HCT116 (cell line): ENCODE measurements around the gene DNASE1L1. TPM values are rescaled to one million over a fixed set of nuclear protein-coding genes. Genes with fewer than 3 reads are reported as not detected.

Experiments
- ATAC-seq: fragments of 200-7000 bp; cut with Tn5 transposase; 2 replicates; pipeline ENCODE4 v1.9.1; 2020; ENCODE audit warnings: mild to moderate bottlenecking, moderate library complexity
- BruUV-seq: library from RNA; stranded (reverse); fragments of 400-500 nt; replicated peaks from 2 replicates; lab custom pipeline; 2021; lab: Mats Ljungman, UMichigan
- CTCF ChIA-PET: fragments of 300-600 bp; sonication (Branson Sonifier 250); formaldehyde crosslinking; loops from one replicate; lab custom pipeline; 2021; ENCODE audit warnings: antibody characterized with exemption; lab: Charles Lee
- POLR2A ChIA-PET: fragments of 300-600, 350-600 bp; sonication (Branson Sonifier 250); formaldehyde crosslinking; loops from one replicate; lab custom pipeline; 2021; ENCODE audit warnings: antibody characterized with exemption; lab: Charles Lee
- RAD21 ChIA-PET, 2 experiments: fragments of 300-600 bp; sonication (Branson Sonifier 250); formaldehyde crosslinking; loops; one replicate each; lab custom pipeline; 2023; ENCODE audit warnings: low total read pairs in 2 of 2; ENCODE audit not compliant: uncharacterized antibody in 2 of 2, unreplicated experiment in 2 of 2, low non-redundant PET in 1 of 2; lab: Charles Lee
- DNase-seq: peaks from one replicate; pipeline ENCODE4 v3.0.0-alpha.2; 2010; ENCODE audit warnings: low read depth, low spot score
- H2AFZ ChIP-seq: fragments of 200-600 bp; shearing (Covaris generic), sonication (generic); 2 replicates; pipeline ENCODE4 v1.6.1; 2017; ENCODE audit warnings: low read depth, mixed run types, mixed read lengths, antibody characterized with exemption, low read length; ENCODE audit not compliant: poor library complexity, severe bottlenecking
- H3K27ac ChIP-seq: 2 replicates; pipeline ENCODE4 v1.5.1; 2012; ENCODE audit warnings: low read depth, low read length
- H3K27me3 ChIP-seq: fragments of 200-600 bp; sonication (generic); 2 replicates; pipeline ENCODE4 v1.6.1; 2016; ENCODE audit warnings: mixed run types, low read length, mixed read lengths; ENCODE audit not compliant: insufficient read depth
- H3K36me3 ChIP-seq, 2 experiments: fragments of 200-500 bp in 1 of 2; fragments of 200-600 bp in 1 of 2; sonication (Bioruptor generic) in 1 of 2; sonication (generic) in 1 of 2; 2 replicates each; pipeline versions ENCODE4 v1.5.1 to v1.6.1; 2014 to 2016; ENCODE audit warnings: low read length in 2 of 2, inconsistent platforms in 1 of 2, mixed read lengths in 1 of 2, mixed run types in 1 of 2; ENCODE audit not compliant: insufficient read depth in 2 of 2, control insufficient read depth in 1 of 2
- H3K4me1 ChIP-seq, 2 experiments: fragments of 200-600 bp in 1 of 2; sonication (generic) in 1 of 2; 2 replicates each; pipeline versions ENCODE4 v1.5.1 to v1.6.1; 2012 to 2017; ENCODE audit warnings: low read length in 2 of 2, inconsistent platforms in 1 of 2, mild to moderate bottlenecking in 1 of 2, mixed read lengths in 1 of 2, mixed run types in 1 of 2, moderate library complexity in 1 of 2; ENCODE audit not compliant: insufficient read depth in 2 of 2, control insufficient read depth in 1 of 2
- H3K4me2 ChIP-seq: fragments of 200-600 bp; sonication (generic); 2 replicates; pipeline ENCODE4 v1.6.1; 2017; ENCODE audit warnings: mixed run types, low read length, mixed read lengths
- H3K4me3 ChIP-seq, 2 experiments: fragments of 200-600 bp in 1 of 2; sonication (generic) in 1 of 2; replicated peaks in 1 of 2; 2 replicates each; pipeline ENCODE4 v1.5.1; 2011 to 2016; ENCODE audit warnings: low read length in 2 of 2, control low read depth in 1 of 2, low read depth in 1 of 2, mild to moderate bottlenecking in 1 of 2, mixed read lengths in 1 of 2, mixed run types in 1 of 2
- H3K79me2 ChIP-seq: fragments of 200-600 bp; sonication (generic); 2 replicates; pipeline ENCODE4 v1.6.1; 2017; ENCODE audit warnings: mild to moderate bottlenecking, mixed run types, low read length, moderate library complexity, mixed read lengths; ENCODE audit not compliant: insufficient read depth
- H3K9ac ChIP-seq: fragments of 200-600 bp; sonication (generic); 2 replicates; pipeline ENCODE4 v1.6.1; 2016; ENCODE audit warnings: low read length, mixed read lengths
- H3K9me2 ChIP-seq: fragments of 200-600 bp; sonication (generic), shearing (Covaris generic); 2 replicates; pipeline ENCODE4 v1.6.1; 2017; ENCODE audit warnings: mixed run types, mild to moderate bottlenecking, moderate library complexity; ENCODE audit not compliant: insufficient read depth
- H3K9me3 ChIP-seq, 2 experiments: fragments of 200-500 bp in 1 of 2; fragments of 200-600 bp in 1 of 2; sonication (Bioruptor generic) in 1 of 2; sonication (generic) in 1 of 2; 2 replicates each; pipeline ENCODE4 v1.6.1; 2014 to 2017; ENCODE audit warnings: low read length in 2 of 2, mixed read lengths in 2 of 2, inconsistent platforms in 1 of 2, low read depth in 1 of 2, mild to moderate bottlenecking in 1 of 2, mixed run types in 1 of 2, moderate library complexity in 1 of 2; ENCODE audit not compliant: control insufficient read depth in 1 of 2, insufficient read depth in 1 of 2
- H4K20me1 ChIP-seq: fragments of 200-600 bp; sonication (generic), shearing (Covaris generic); 2 replicates; pipeline ENCODE4 v1.6.1; 2017; ENCODE audit warnings: mixed run types, mild to moderate bottlenecking, moderate library complexity; ENCODE audit not compliant: insufficient read depth
- ATF3 ChIP-seq: IDR thresholded peaks from 2 replicates; pipeline ENCODE4 v1.6.1; 2012
- CEBPB ChIP-seq: IDR thresholded peaks from 2 replicates; pipeline ENCODE4 v1.6.1; 2012; ENCODE audit warnings: low read depth
- CTCF ChIP-seq, 3 experiments: fragments of 200-600 bp in 1 of 3; sonication (generic) in 1 of 3; IDR thresholded peaks in 2 of 3; conservative IDR thresholded peaks in 1 of 3; 2 replicates each; pipeline ENCODE4 v1.5.1; 2012 to 2017; ENCODE audit warnings: low read depth in 2 of 3, low read length in 2 of 3, antibody characterized with exemption in 1 of 3, borderline replicate concordance in 1 of 3, control low read depth in 1 of 3, mild to moderate bottlenecking in 1 of 3, mixed read lengths in 1 of 3, mixed run types in 1 of 3, moderate library complexity in 1 of 3; ENCODE audit not compliant: insufficient read depth in 1 of 3
- EGR1 ChIP-seq: IDR thresholded peaks from 2 replicates; pipeline ENCODE4 v1.6.1; 2012; ENCODE audit warnings: low read depth
- ELF1 ChIP-seq: IDR thresholded peaks from 2 replicates; pipeline ENCODE4 v1.6.1; 2012; ENCODE audit warnings: low read depth, borderline replicate concordance
- EZH2 ChIP-seq: fragments of 200-600 bp; sonication (generic); IDR thresholded peaks from 2 replicates; pipeline ENCODE4 v1.6.1; 2017; ENCODE audit warnings: antibody characterized with exemption, mixed run types
- JUND ChIP-seq: IDR thresholded peaks from 2 replicates; pipeline ENCODE4 v1.6.1; 2012
- POLR2A ChIP-seq: IDR thresholded peaks from 2 replicates; pipeline ENCODE4 v1.7.0; 2011; ENCODE audit warnings: borderline replicate concordance; ENCODE audit not compliant: insufficient read depth, insufficient read length; ENCODE audit errors: extremely low read depth
- POLR2AphosphoS5 ChIP-seq: IDR thresholded peaks from 2 replicates; pipeline ENCODE4 v1.6.1; 2011; ENCODE audit warnings: mild to moderate bottlenecking, low read depth, low read length, moderate library complexity
- SIN3A ChIP-seq: IDR thresholded peaks from 2 replicates; pipeline ENCODE4 v1.6.1; 2012; ENCODE audit warnings: low read depth
- SP1 ChIP-seq: IDR thresholded peaks from 2 replicates; pipeline ENCODE4 v1.6.1; 2012; ENCODE audit warnings: low read depth
- SRF ChIP-seq: IDR thresholded peaks from 2 replicates; pipeline ENCODE4 v1.6.1; 2012; ENCODE audit warnings: low read depth
- YY1 ChIP-seq: IDR thresholded peaks from 2 replicates; pipeline ENCODE4 v1.6.1; 2011; ENCODE audit warnings: low read length, low read depth, moderate library complexity, mild to moderate bottlenecking; ENCODE audit not compliant: insufficient replicate concordance; ENCODE audit errors: extremely low read depth
- ZFX ChIP-seq: fragments of 450-650 bp; IDR thresholded peaks from 2 replicates; pipeline ENCODE4 v1.6.1; 2017
- intact Hi-C: fragments of 100-400 bp; cut with micrococcal nuclease; formaldehyde crosslinking; loops from 2 replicates; pipeline ENCODE4 v1.10.0; 2022
- total RNA-seq: library from RNA; stranded (reverse); gene quantifications from one replicate; pipeline ENCODE4 v1.2.1, GENCODE V29; 2021; ENCODE audit not compliant: unreplicated experiment

The DNASE1L1 gene
- total RNA-seq, 1 experiment from 2014 or later = 16.5 TPM

GRCh38 chrX:154436983-154437752 lies 28.1 kb upstream of the DNASE1L1 start, which contains the start of gene GDI1:
Gene GDI1, plus strand, starts transcription at chrX:154437154. Its CDS starts 101 bp downstream, at chrX:154437255.
- DNase-seq (no peak), ATAC-seq (peak; percentile 68)
- ChIA-PET POLR2A (no interaction called here), CTCF (no interaction called here), RAD21 (no interaction called here)
- BruUV-seq = no TSS peak
- H3K27ac ChIP-seq = peak within 1 kb of the TSS; percentile 73
- H3K9ac ChIP-seq = peak within 1 kb of the TSS; percentile 59
- no peaks in the 10 kb centered on the region for H3K9me3 ChIP-seq
- H2AFZ ChIP-seq = no peak within 1 kb of the TSS
- peak within 1 kb of the TSS; percentile 77 for H3K4me2 ChIP-seq
- H4K20me1 ChIP-seq = no peaks in the 10 kb centered on the region
- no peaks in the 10 kb centered on the region; a peak in 1 of 4 replicates for H3K36me3 ChIP-seq
- peaks cover 3 to 15% of the 10 kb centered on the region in 2 experiments; a peak in 2 of 4 replicates for H3K4me1 ChIP-seq
- intact Hi-C loops = no loop called here
- no peaks in the 10 kb centered on the region for H3K27me3 ChIP-seq
- H3K9me2 ChIP-seq = no peaks in the 10 kb centered on the region
- H3K79me2 ChIP-seq = peaks cover 29% of the 10 kb centered on the region
- TF ChIP-seq YY1 (peak; percentile 88), POLR2A (no peak), POLR2AphosphoS5 (peak; percentile 54)
- H3K4me3 ChIP-seq = peak within 1 kb of the TSS; percentile 63 to 67

- intact Hi-C loops = no loop called here
- BruUV-seq = no TSS peak
- Histone ChIP-seq H3K9me2 (no peaks in the 10 kb centered on the region), H3K36me3 (no peaks in the 10 kb centered on the region; a peak in 1 of 4 replicates), H3K4me1 (peaks cover 3 to 13% of the 10 kb centered on the region in 2 experiments; a peak in 2 of 4 replicates), H3K27me3 (no peaks in the 10 kb centered on the region), H3K79me2 (peaks cover 29% of the 10 kb centered on the region), H3K9me3 (no peaks in the 10 kb centered on the region), H3K9ac (peak overlapping the region; percentile 59), H3K27ac (peak overlapping the region; percentile 73), H3K4me2 (peak overlapping the region; percentile 77), H4K20me1 (no peaks in the 10 kb centered on the region), H2AFZ (no peak overlapping the region), H3K4me3 (peak overlapping the region in 1 of 2 experiments; percentile 63; a peak in 1 of 4 replicates)
- DNase-seq (no peak), ATAC-seq (peak; percentile 67)
- ChIA-PET RAD21 (no interaction called here), POLR2A (no interaction called here), CTCF (no interaction called here)
- TF ChIP-seq SRF = no peak
- TF ChIP-seq EGR1 = no peak
- TF ChIP-seq SP1 = no peak
- TF ChIP-seq EZH2 = no peak
- no peak for TF ChIP-seq ZFX
- no peak for TF ChIP-seq CTCF (IDR thresholded peaks at IDR 0.05 in 2 of 3, conservative IDR thresholded peaks at IDR 0.05 in 1 of 3; ENCODE audit: borderline replicate concordance in 1 of 3, insufficient read depth in 1 of 3, low read depth in 2 of 3, low read length in 2 of 3)
- no peak for TF ChIP-seq JUND
- no peak for TF ChIP-seq ATF3
- TF ChIP-seq SIN3A = no peak
- TF ChIP-seq ELF1 = no peak
- TF ChIP-seq YY1 = no peak
- TF ChIP-seq CEBPB = no peak
- no peak for TF ChIP-seq POLR2A
Observed at GRCh38 chrX:154436374-154436982, 27.4 kb upstream of the DNASE1L1 start.
